Nephron (organoid): ENCODE measurements around the gene GEMIN5.
"Not testable (repeated sequence)": the region's sequence is repeated elsewhere in the genome, so short reads cannot be mapped to it uniquely, and the experiment has no call there.

ENCODE experiments used
- H3K27ac Mint-ChIP-seq, 3 experiments: 2 replicates each; pipeline ENCODE4 v1.8.0; 2020; ENCODE audit warnings: mixed read lengths in 3 of 3, mild to moderate bottlenecking in 2 of 3, moderate library complexity in 1 of 3
- H3K27me3 Mint-ChIP-seq: 2 replicates; pipeline ENCODE4 v1.8.0; 2021; ENCODE audit warnings: low read depth, mild to moderate bottlenecking, moderate library complexity, mixed read lengths
- H3K36me3 Mint-ChIP-seq: 2 replicates; pipeline ENCODE4 v1.8.0; 2020; ENCODE audit warnings: low read depth, mixed read lengths
- H3K4me1 Mint-ChIP-seq: 2 replicates; pipeline ENCODE4 v1.8.0; 2020; ENCODE audit warnings: mixed read lengths
- H3K4me3 Mint-ChIP-seq, 3 experiments: 2 replicates each; pipeline ENCODE4 v1.8.0; 2020; ENCODE audit warnings: mild to moderate bottlenecking in 3 of 3, mixed read lengths in 3 of 3, moderate library complexity in 2 of 3
- H3K9me3 Mint-ChIP-seq: 2 replicates; pipeline ENCODE4 v1.8.0; 2020; ENCODE audit warnings: mixed read lengths
- CTCF ChIP-seq, 3 experiments: fragments of 200-600 bp; sonication (generic); IDR thresholded peaks; one replicate each; pipeline ENCODE4 v1.5.0; 2021; ENCODE audit warnings: antibody characterized with exemption in 3 of 3; ENCODE audit not compliant: unreplicated experiment in 3 of 3

The GEMIN5 gene, protein sequence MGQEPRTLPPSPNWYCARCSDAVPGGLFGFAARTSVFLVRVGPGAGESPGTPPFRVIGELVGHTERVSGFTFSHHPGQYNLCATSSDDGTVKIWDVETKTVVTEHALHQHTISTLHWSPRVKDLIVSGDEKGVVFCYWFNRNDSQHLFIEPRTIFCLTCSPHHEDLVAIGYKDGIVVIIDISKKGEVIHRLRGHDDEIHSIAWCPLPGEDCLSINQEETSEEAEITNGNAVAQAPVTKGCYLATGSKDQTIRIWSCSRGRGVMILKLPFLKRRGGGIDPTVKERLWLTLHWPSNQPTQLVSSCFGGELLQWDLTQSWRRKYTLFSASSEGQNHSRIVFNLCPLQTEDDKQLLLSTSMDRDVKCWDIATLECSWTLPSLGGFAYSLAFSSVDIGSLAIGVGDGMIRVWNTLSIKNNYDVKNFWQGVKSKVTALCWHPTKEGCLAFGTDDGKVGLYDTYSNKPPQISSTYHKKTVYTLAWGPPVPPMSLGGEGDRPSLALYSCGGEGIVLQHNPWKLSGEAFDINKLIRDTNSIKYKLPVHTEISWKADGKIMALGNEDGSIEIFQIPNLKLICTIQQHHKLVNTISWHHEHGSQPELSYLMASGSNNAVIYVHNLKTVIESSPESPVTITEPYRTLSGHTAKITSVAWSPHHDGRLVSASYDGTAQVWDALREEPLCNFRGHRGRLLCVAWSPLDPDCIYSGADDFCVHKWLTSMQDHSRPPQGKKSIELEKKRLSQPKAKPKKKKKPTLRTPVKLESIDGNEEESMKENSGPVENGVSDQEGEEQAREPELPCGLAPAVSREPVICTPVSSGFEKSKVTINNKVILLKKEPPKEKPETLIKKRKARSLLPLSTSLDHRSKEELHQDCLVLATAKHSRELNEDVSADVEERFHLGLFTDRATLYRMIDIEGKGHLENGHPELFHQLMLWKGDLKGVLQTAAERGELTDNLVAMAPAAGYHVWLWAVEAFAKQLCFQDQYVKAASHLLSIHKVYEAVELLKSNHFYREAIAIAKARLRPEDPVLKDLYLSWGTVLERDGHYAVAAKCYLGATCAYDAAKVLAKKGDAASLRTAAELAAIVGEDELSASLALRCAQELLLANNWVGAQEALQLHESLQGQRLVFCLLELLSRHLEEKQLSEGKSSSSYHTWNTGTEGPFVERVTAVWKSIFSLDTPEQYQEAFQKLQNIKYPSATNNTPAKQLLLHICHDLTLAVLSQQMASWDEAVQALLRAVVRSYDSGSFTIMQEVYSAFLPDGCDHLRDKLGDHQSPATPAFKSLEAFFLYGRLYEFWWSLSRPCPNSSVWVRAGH (N-terminal part only)

GRCh38 chr5:154937718-154938466 lies at the start of gene GEMIN5:
GEMIN5 (minus strand) TSS chr5:154938211; CDS start chr5:154938133, 78 bp downstream.
- TF ChIP-seq CTCF (IDR thresholded peaks at IDR 0.05; ENCODE audit: unreplicated experiment in 3 of 3) = no peak
- H3K36me3 Mint-ChIP-seq = peaks cover 19% of the 10 kb centered on the region
- H3K9me3 Mint-ChIP-seq = no peaks in the 10 kb centered on the region
- H3K27ac Mint-ChIP-seq = peak within 1 kb of the TSS; percentile 40 to 94 (median 81)
- H3K27me3 Mint-ChIP-seq = no peaks in the 10 kb centered on the region
- H3K4me3 Mint-ChIP-seq = peak within 1 kb of the TSS; percentile 95 to 100 (median 98)
- H3K4me1 Mint-ChIP-seq = peaks cover 20% of the 10 kb centered on the region

GRCh38 chr5:154986151-154986550 lies 48.1 kb upstream of the GEMIN5 start:
- no peaks in the 10 kb centered on the region for H3K4me1 Mint-ChIP-seq
- peaks cover 5% of the 10 kb centered on the region for H3K36me3 Mint-ChIP-seq
- H3K27me3 Mint-ChIP-seq = peaks cover 11% of the 10 kb centered on the region
- TF ChIP-seq CTCF (IDR thresholded peaks at IDR 0.05; ENCODE audit: unreplicated experiment in 3 of 3) = no peak
- H3K4me3 Mint-ChIP-seq = no peak overlapping the region
- H3K27ac Mint-ChIP-seq = no peak overlapping the region
- peaks cover 8% of the 10 kb centered on the region for H3K9me3 Mint-ChIP-seq

DNA sequence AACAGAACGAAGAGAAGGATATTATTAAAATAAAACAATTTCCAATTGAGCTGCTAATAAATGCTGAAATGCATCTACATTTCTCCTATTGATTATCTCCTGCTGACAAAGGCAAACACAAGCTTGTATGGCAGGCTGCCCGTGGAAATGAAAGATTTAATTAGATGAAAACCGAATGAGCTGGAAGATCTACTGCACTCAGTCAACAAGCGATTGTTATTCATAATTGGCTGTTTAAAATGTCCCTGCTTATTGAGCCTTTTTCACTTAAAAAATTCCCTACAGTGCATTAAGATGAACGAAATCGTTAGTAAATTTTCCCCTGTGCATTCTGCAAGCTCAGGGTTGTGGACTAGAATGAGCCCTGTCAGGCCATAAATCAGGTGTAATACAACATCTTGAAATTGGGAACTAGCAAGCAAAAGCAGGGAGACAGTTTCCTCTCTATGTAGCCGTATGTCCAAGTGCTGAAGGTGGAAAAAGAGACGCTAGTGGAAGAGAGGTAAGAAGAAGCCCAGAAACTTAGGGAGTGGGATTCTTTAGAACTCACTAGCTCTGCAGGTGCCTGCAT lies 47.0 kb upstream of the GEMIN5 start:
- Mint-ChIP-seq H3K27me3 (peaks cover under 1% of the 10 kb centered on the region), H3K9me3 (peaks cover 11% of the 10 kb centered on the region), H3K4me1 (no peaks in the 10 kb centered on the region), H3K4me3 (no peak overlapping the region), H3K36me3 (peaks cover 6% of the 10 kb centered on the region), H3K27ac (no peak overlapping the region)
- no peak for TF ChIP-seq CTCF (IDR thresholded peaks at IDR 0.05; ENCODE audit: unreplicated experiment in 3 of 3)

DNA sequence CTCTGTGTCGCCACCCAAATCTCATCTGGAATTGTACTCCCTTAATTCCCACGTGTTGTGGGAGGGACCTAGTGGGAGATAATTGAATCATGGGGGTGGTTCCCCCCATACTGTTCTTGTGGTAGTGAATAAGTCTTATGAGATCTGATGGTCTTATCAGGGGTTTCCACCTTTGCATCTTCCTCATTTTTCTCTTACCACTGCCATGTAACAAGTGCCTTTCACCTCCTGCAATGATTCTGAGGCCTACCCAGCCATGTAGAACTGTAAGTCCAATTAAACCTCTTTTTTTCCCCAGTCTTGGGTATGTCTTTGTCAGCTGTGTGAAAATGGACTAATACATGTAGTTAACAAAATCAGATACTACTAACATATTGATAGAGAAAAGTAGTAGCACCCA lies 40.3 kb upstream of the GEMIN5 start:
- H3K9me3 Mint-ChIP-seq = peaks cover 11% of the 10 kb centered on the region
- H3K27ac Mint-ChIP-seq, H3K27me3 Mint-ChIP-seq, H3K4me1 Mint-ChIP-seq, H3K4me3 Mint-ChIP-seq: not testable (repeated sequence)
- H3K36me3 Mint-ChIP-seq = peaks cover 23% of the 10 kb centered on the region

- Mint-ChIP-seq H3K4me1 (no peaks in the 10 kb centered on the region), H3K27ac (no peak overlapping the region), H3K9me3 (peaks cover 8% of the 10 kb centered on the region), H3K4me3 (no peak overlapping the region), H3K27me3 (no peaks in the 10 kb centered on the region), H3K36me3 (peaks cover 23% of the 10 kb centered on the region)
- no peak for TF ChIP-seq CTCF (IDR thresholded peaks at IDR 0.05; ENCODE audit: unreplicated experiment in 3 of 3)
These were observed 39.4 kb upstream of the GEMIN5 start for GRCh38 chr5:154977409-154977808.

DNA sequence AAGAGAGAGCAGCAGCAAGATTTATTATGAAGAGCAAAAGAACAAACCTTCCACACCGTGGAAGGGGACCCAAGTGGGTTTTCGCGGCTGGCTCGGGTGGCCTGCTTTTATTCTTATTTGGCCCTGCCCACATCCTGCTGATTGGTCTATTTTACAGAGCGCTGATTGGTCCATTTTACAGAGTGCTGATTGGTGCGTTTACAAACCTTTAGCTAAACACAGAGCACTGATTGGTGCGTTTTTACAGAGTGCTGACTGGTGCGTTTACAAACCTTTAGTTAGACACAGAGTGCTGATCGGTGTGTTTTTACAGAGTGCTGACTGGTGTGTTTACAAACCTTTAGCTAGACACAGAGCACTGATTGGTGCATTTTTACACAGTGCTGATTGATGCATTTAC lies 38.1 kb upstream of the GEMIN5 start:
- H3K4me1 Mint-ChIP-seq, H3K27ac Mint-ChIP-seq, H3K4me3 Mint-ChIP-seq, H3K9me3 Mint-ChIP-seq, H3K27me3 Mint-ChIP-seq: not testable (repeated sequence)
- peaks cover 17% of the 10 kb centered on the region for H3K36me3 Mint-ChIP-seq
